GM12801 (cell line): ENCODE data around the gene SLC10A7.

Experiments used
- TF ChIP-seq, protein P1 (sequence below): IDR thresholded peaks from one replicate; pipeline ENCODE4 v1.5.1; 2011; ENCODE audit warnings: control low read depth; ENCODE audit not compliant: insufficient read length; ENCODE audit errors: extremely low read depth

Gene SLC10A7

DNA sequence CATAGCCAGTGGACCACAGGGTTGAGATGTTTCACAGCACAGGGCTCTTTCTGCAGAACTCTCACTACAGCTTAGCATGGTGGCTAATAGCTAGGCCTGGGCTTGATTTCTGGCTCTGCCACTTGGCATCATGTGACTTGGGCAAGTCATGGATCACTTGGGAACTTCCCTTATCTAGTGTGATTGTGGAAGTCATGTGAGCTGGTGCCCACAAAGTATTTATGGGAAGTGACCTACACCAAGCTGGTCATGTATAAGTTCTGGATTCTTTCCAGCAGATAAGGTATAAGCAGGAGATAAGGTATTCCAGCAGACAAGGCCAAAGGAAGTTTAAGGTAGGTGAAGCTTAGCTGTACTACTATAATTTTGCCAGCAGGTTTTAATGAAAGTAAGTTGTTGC is 246.4 kb downstream of the SLC10A7 start:
- TF ChIP-seq, protein P1, sequence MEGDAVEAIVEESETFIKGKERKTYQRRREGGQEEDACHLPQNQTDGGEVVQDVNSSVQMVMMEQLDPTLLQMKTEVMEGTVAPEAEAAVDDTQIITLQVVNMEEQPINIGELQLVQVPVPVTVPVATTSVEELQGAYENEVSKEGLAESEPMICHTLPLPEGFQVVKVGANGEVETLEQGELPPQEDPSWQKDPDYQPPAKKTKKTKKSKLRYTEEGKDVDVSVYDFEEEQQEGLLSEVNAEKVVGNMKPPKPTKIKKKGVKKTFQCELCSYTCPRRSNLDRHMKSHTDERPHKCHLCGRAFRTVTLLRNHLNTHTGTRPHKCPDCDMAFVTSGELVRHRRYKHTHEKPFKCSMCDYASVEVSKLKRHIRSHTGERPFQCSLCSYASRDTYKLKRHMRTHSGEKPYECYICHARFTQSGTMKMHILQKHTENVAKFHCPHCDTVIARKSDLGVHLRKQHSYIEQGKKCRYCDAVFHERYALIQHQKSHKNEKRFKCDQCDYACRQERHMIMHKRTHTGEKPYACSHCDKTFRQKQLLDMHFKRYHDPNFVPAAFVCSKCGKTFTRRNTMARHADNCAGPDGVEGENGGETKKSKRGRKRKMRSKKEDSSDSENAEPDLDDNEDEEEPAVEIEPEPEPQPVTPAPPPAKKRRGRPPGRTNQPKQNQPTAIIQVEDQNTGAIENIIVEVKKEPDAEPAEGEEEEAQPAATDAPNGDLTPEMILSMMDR, result no peak

- TF ChIP-seq, protein P1, result no peak
These were observed 247.0 kb downstream of the SLC10A7 start for GRCh38 chr4:146274774-146275173.

- TF ChIP-seq, protein P1, result no peak
These were observed 248.4 kb downstream of the SLC10A7 start for GRCh38 chr4:146273204-146273901.

- TF ChIP-seq, protein P1, result no peak
These were observed 250.3 kb downstream of the SLC10A7 start for GRCh38 chr4:146271466-146271865.

GRCh38 chr4:146269228-146269653 is 252.5 kb downstream of the SLC10A7 start:
- TF ChIP-seq, protein P1, result no peak

DNA sequence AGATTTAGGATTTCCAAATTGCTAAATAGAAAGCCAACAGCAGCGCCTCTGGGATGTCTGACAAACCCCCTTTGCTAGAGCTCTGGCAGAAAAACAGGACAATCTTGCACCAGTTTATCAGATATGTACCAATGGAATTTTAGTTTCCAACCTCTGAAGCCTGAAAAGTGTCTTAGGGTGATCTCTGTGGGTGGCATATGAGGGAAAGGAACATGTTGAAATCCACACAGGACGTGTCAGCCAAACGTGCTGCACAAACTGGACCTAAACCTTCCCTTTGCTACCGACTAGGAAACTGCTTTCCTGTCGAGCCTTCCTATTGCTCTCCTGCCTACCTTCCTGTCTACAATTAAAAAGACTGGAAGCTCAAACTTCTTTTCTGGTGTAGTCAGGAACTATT is 253.9 kb downstream of the SLC10A7 start:
- TF ChIP-seq, protein P1, result no peak

- TF ChIP-seq, protein P1, result no peak
These were observed 255.7 kb downstream of the SLC10A7 start for GRCh38 chr4:146265950-146266490.
